SU-DHL-6 (cell line): ENCODE results near the gene ZNRF1.

Source experiments
- H2AFZ ChIP-seq: fragments of 200-600 bp; sonication (generic); 2 replicates; pipeline ENCODE4 v1.6.1; 2014; ENCODE audit warnings: low read depth, mild to moderate bottlenecking, moderate library complexity, mixed read lengths, antibody characterized with exemption, low read length; ENCODE audit not compliant: severe bottlenecking
- H3F3A ChIP-seq: fragments of 200-600 bp; shearing (Covaris generic); 2 replicates; pipeline ENCODE4 v1.6.0; 2016; ENCODE audit warnings: antibody characterized with exemption, mild to moderate bottlenecking; ENCODE audit not compliant: insufficient read depth
- H3K27ac ChIP-seq: fragments of 200-600 bp; sonication (generic); 2 replicates; pipeline ENCODE4 v1.5.1; 2016; ENCODE audit warnings: low read depth, mild to moderate bottlenecking, low read length, moderate library complexity, mixed read lengths
- H3K27me3 ChIP-seq: fragments of 200-600 bp; sonication (generic), shearing (Covaris generic); 2 replicates; pipeline ENCODE4 v1.6.0; 2014; ENCODE audit warnings: mild to moderate bottlenecking, low read length
- H3K36me3 ChIP-seq: fragments of 200-600 bp; sonication (generic); 2 replicates; pipeline ENCODE4 v1.6.1; 2014; ENCODE audit warnings: mild to moderate bottlenecking, low read length, mixed read lengths
- H3K4me2 ChIP-seq: fragments of 300-600, 200-600 bp; shearing (Covaris generic), sonication (generic); 2 replicates; pipeline ENCODE4 v1.6.0; 2014; ENCODE audit warnings: low read length, low read depth, mild to moderate bottlenecking; ENCODE audit not compliant: poor library complexity, severe bottlenecking
- H3K4me3 ChIP-seq: fragments of 200-600 bp; sonication (generic); 2 replicates; pipeline ENCODE4 v1.5.1; 2014; ENCODE audit warnings: antibody characterized with exemption, low read length, mild to moderate bottlenecking, mixed read lengths; ENCODE audit not compliant: insufficient read depth, poor library complexity, severe bottlenecking
- H3K79me2 ChIP-seq: fragments of 200-600 bp; sonication (generic); 2 replicates; pipeline ENCODE4 v1.6.1; 2014; ENCODE audit warnings: mild to moderate bottlenecking, low read length, moderate library complexity; ENCODE audit not compliant: insufficient read depth
- H3K9ac ChIP-seq: fragments of 200-600 bp; sonication (generic); 2 replicates; pipeline ENCODE4 v1.7.0; 2014; ENCODE audit warnings: mild to moderate bottlenecking, low read length
- H3K9me2 ChIP-seq: fragments of 200-600 bp; sonication (generic); replicated peaks from 2 replicates; pipeline ENCODE4 v1.6.1; 2014; ENCODE audit warnings: low read length; ENCODE audit not compliant: insufficient read depth
- H3K9me3 ChIP-seq: fragments of 200-600 bp; sonication (generic); 2 replicates; pipeline ENCODE4 v1.6.1; 2014; ENCODE audit warnings: low read length, mixed read lengths; ENCODE audit not compliant: insufficient read depth
- H4K20me1 ChIP-seq: fragments of 200-600 bp; sonication (generic); 2 replicates; pipeline ENCODE4 v1.6.1; 2014; ENCODE audit warnings: low read depth, mild to moderate bottlenecking, antibody characterized with exemption, low read length, moderate library complexity, mixed read lengths
- EZH2phosphoT487 ChIP-seq: fragments of 200-600 bp; sonication (generic), shearing (Covaris generic); conservative IDR thresholded peaks from 2 replicates; pipeline ENCODE4 v1.6.1; 2018; ENCODE audit warnings: mild to moderate bottlenecking, antibody characterized with exemption, low read length, moderate library complexity, mixed read lengths
- TF ChIP-seq, protein P1 (sequence below): fragments of 200-600 bp; sonication (generic); IDR thresholded peaks from one replicate; pipeline ENCODE4 v1.5.1; 2017; ENCODE audit warnings: antibody characterized with exemption, mild to moderate bottlenecking, low read length, moderate library complexity; ENCODE audit not compliant: insufficient read depth, poor library complexity, severe bottlenecking

Gene ZNRF1

DNA sequence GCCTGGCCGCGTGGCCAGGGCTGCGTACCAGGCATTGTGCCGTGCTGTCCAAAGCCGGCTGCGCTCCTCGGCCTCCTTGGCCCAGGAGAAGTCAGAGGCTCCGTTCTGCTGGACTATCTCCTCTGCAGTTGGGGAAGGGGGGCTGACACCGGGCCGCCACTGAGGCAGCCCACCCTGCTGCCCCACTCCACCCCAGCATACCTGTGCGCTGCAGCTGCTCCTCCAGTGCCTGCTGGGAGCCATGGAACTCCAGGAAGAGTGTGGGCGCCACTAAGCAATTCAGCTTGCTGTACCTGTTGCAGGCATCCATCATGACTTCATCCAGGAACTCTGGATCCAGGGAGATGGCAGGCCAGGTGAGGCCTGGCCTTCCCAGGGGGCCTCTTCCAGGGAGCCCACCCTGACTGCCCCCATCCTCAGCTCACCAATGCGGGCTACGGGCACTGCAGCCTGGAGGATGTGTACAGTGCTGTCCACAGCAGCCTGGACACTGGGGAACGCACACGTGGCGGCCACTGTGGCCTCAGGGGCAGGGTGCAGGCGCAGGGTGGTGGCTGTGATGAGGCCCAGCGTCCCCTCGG is 114.8 kb downstream of the ZNRF1 start:
- Histone ChIP-seq H3K79me2 (no peaks in the 10 kb centered on the region), H3K4me2 (no peak overlapping the region), H2AFZ (no peak overlapping the region), H3F3A (peaks cover 23% of the 10 kb centered on the region), H3K36me3 (no peaks in the 10 kb centered on the region), H3K27me3 (no peaks in the 10 kb centered on the region), H3K27ac (no peak overlapping the region), H4K20me1 (no peaks in the 10 kb centered on the region), H3K9ac (no peak overlapping the region), H3K4me3 (no peak overlapping the region), H3K9me3 (no peaks in the 10 kb centered on the region), H3K9me2 (no peaks in the 10 kb centered on the region)
- TF ChIP-seq, protein P1, sequence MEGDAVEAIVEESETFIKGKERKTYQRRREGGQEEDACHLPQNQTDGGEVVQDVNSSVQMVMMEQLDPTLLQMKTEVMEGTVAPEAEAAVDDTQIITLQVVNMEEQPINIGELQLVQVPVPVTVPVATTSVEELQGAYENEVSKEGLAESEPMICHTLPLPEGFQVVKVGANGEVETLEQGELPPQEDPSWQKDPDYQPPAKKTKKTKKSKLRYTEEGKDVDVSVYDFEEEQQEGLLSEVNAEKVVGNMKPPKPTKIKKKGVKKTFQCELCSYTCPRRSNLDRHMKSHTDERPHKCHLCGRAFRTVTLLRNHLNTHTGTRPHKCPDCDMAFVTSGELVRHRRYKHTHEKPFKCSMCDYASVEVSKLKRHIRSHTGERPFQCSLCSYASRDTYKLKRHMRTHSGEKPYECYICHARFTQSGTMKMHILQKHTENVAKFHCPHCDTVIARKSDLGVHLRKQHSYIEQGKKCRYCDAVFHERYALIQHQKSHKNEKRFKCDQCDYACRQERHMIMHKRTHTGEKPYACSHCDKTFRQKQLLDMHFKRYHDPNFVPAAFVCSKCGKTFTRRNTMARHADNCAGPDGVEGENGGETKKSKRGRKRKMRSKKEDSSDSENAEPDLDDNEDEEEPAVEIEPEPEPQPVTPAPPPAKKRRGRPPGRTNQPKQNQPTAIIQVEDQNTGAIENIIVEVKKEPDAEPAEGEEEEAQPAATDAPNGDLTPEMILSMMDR = no peak
- TF ChIP-seq EZH2phosphoT487 = no peak

DNA sequence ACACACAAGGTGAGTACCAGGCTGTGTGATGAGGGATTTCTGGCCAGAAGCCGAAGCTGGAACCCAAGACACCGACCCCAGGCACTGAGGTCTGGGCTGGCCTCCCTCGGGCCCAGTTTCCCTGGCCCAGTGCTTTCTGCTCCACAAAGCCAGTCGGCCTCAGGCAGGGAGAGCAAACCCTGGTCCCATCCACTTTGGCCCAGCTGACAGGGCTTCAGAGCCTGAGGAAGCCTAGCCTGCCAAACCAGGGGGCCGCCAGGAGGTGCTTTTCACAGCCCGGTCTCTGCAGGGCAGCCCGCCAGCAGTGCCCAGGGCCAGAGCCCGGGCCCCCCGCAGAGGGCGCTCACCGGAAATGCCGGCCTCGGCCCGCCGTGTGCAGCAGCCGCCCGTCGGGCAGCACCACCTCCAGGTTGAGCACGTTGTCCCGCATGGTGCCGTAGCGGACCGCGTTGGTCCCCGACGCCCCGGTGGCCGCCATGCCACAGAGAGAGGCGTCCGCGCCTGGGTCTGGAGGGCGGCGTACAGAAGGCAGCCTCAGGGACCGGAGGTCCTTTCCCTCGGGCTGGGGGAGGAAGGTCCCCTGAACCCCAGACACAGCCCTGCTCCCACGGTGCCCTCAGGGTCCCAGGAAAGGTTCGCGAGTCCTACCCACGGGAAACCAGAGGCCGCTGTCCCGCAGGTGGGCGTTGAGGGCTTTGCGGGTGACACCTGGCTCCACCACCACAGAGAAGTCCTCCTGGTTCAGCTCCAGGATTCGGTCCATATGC is 115.5 kb downstream of the ZNRF1 start:
- no peak overlapping the region for H3K9ac ChIP-seq
- TF ChIP-seq EZH2phosphoT487 = no peak
- TF ChIP-seq, protein P1 = no peak
- H2AFZ ChIP-seq = no peak overlapping the region
- H3K9me3 ChIP-seq = no peaks in the 10 kb centered on the region
- H3K27ac ChIP-seq = no peak overlapping the region
- no peaks in the 10 kb centered on the region for H3K9me2 ChIP-seq
- peaks cover 17% of the 10 kb centered on the region for H3F3A ChIP-seq
- no peaks in the 10 kb centered on the region for H3K36me3 ChIP-seq
- H3K4me3 ChIP-seq = no peak overlapping the region
- H3K79me2 ChIP-seq = no peaks in the 10 kb centered on the region
- no peaks in the 10 kb centered on the region for H4K20me1 ChIP-seq
- no peak overlapping the region for H3K4me2 ChIP-seq
- H3K27me3 ChIP-seq = no peaks in the 10 kb centered on the region

DNA sequence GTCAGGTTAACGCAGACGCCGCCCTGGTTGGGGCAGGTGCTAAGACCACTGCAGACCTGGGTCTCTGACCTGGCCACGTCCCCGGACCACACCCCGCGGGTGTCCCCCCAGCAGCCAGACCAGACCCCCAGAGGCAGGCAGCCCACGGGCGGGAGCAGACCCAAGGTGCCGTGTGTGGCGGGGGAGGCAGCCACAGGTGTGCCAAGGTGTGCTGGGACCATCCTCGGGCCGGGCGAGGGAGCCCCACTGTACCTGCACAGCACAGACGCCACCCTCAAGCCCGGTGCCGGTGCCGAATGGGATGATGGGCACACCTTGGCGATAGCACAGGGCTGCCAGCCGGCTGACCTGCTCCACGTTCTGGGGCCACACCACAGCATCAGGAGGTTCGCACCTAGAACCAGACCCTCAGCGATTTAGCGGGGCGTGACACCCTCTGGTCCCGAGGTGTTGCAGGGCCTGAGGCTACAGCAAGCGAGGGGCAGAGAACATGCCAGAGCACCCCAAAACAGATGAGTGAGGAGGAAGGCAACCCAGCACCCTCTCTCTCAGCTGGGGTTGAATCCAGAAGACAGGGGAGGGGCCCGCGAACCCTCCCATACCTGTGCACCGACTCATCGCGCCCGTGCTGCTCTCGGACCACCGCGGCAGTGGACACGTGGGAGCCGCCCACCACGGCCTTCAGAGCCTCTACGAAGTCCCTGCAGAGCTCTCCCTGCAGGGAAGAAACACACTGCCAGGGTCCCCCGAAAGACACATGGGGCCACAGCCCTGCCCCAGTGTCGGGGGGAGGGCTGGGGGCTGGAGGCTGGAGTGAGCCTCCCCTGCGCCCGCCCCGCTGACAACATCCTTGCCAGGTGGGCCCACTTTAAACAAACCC is 116.4 kb downstream of the ZNRF1 start:
- no peak overlapping the region for H3K27ac ChIP-seq
- TF ChIP-seq, protein P1 = no peak
- TF ChIP-seq EZH2phosphoT487 = no peak
- no peaks in the 10 kb centered on the region for H3K36me3 ChIP-seq
- H3K9ac ChIP-seq = no peak overlapping the region
- no peaks in the 10 kb centered on the region for H3K27me3 ChIP-seq
- no peak overlapping the region for H3K4me2 ChIP-seq
- H3K4me3 ChIP-seq = no peak overlapping the region
- H3F3A ChIP-seq = peaks cover 9% of the 10 kb centered on the region
- no peaks in the 10 kb centered on the region for H3K79me2 ChIP-seq
- H2AFZ ChIP-seq = no peak overlapping the region
- H3K9me2 ChIP-seq = no peaks in the 10 kb centered on the region
- H3K9me3 ChIP-seq = no peaks in the 10 kb centered on the region
- H4K20me1 ChIP-seq = no peaks in the 10 kb centered on the region
